SK-N-SH (cell line): ENCODE measurements around the gene PROSER2.

Experiments
- CTCF ChIP-seq: fragments of 200-600 bp; sonication (generic); IDR thresholded peaks from 2 replicates; pipeline ENCODE4 v1.6.1; 2017; ENCODE audit warnings: antibody characterized with exemption, mild to moderate bottlenecking, moderate library complexity
- NFIC ChIP-seq: IDR thresholded peaks from 2 replicates; pipeline ENCODE4 v1.4.0; 2012; ENCODE audit warnings: borderline replicate concordance
- RAD21 ChIP-seq: IDR thresholded peaks from 2 replicates; pipeline ENCODE4 v1.6.1; 2012; ENCODE audit warnings: mild to moderate bottlenecking, low read length
- RCOR1 ChIP-seq: fragments of 150-350 bp; IDR thresholded peaks from 2 replicates; pipeline ENCODE4 v1.6.1; 2017; ENCODE audit warnings: antibody characterized with exemption, low read length
- REST ChIP-seq: IDR thresholded peaks from 2 replicates; pipeline ENCODE4 v1.6.1; 2012; ENCODE audit warnings: mild to moderate bottlenecking, low read depth, low read length, moderate library complexity
- RXRA ChIP-seq: IDR thresholded peaks from 2 replicates; pipeline ENCODE4 v1.4.0; 2012; ENCODE audit warnings: low read depth, mild to moderate bottlenecking, borderline replicate concordance
- USF2 ChIP-seq: fragments of 150-350 bp; IDR thresholded peaks from 2 replicates; pipeline ENCODE4 v1.6.1; 2017; ENCODE audit warnings: antibody characterized with exemption, low read length, low read depth, borderline replicate concordance

GRCh38 chr10:11841375-11841774 lies 18.2 kb downstream of the PROSER2 start:
- TF ChIP-seq CTCF (no peak), RAD21 (no peak), USF2 (no peak), RCOR1 (no peak), NFIC (no peak), RXRA (no peak), REST (no peak)
